ENCODE results near the gene KPNB1.

KPNB1 gene

DNA sequence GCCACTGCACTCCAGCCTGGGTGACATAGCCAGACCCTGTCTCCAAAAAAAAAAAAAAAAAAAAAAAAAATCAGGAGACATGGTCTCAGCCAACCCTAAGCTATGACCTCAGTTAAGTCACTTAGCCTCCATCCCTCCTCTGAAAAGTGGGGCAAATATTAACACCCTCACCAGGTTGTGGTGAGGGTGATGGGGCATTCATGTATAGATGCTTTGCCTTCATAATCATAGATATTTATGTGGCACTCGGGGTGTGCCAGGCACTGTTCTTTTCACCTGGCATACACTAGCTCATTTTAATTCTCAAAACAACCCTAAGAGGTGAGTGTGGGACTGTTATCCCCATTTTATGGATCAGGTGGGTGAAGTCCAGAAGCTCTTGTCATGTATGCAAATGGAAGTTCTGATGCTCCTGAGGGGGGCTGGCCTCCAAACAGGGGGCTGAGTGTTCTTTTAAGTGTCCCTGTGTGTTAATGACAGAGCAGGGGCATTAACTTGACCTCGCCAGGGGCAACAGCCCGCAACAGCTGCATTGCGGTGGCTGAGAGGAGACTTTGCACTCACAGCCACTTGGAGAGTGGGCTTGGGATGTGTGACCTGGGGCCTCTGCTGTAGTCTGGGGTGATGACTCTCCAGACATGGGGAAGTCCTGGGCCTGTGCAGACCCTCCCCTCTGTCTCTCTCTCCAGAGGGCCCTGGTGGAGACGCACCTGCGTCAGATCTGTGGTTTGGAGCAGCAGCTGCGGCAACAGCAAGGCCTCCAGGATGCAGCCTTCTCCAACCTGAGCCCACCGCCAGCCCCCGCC lies 48.4 kb downstream of the KPNB1 start:
- no peak for DNase-seq (ENCODE audit: low read depth in 1 of 2, low spot score in 1 of 2)
- in situ Hi-C loops (cut with HindIII; ENCODE audit: low pct_unique_long_range_greater_than_20kb, low sequenced_read_pairs), result no loop called here
- TF ChIP-seq JUND (IDR thresholded peaks at IDR 0.05; ENCODE audit: low read depth), result no peak

DNA sequence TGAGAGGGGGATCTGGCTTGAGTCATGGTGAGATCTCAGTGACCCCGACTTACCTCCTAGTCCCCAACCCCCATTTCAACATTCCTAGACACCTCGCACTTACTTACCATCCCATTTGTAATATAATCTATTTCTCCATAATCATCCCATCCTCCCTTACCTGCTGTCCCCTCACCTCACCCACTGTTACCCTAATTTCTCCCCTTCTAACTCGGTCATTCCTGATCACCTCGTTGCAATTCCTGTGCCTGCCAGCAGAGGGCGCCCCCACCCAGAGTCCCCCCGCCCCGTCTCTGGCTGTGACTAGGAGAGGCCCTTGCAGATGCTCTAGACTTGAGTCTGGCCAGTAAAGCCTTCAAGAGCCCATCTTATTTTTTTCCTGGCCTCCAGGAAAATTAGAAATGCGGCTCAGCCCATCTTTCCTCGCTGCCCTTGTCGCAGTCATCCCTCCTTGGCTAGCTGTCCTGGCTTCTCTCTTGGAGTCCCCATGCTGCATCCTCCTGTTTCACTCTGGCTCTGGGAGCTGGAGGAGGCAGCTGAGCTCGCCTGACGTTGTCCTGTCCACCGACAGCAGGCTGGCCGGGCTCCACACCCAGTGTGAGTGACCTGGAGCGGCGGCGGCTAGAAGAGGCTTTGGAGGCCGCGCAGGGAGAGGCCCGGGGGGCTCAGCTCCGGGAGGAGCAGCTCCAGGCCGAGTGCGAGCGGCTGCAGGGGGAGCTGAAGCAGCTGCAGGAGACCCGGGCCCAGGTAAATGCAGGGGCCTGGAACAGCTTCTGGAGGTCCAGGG lies 49.2 kb downstream of the KPNB1 start:
- in situ Hi-C loops (cut with HindIII; ENCODE audit: low pct_unique_long_range_greater_than_20kb, low sequenced_read_pairs), result no loop called here
- DNase-seq (ENCODE audit: low read depth in 1 of 2, low spot score in 1 of 2), result peak; percentile 67 to 98
- TF ChIP-seq JUND (IDR thresholded peaks at IDR 0.05; ENCODE audit: low read depth), result no peak

DNA sequence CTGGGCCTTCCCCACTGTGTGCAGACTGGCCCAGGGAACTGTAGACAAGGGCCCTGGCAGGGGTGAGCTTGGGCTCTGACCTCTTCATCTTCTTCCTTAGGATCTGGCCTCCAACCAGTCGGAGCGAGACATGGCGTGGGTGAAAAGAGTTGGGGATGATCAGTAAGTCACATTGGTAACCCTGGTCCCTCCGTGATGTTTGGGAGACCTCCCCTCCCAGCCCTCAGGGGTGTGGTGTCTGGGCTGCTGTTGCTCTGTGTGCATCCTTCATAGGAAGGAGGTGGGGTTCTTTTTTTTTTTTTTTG lies 49.8 kb downstream of the KPNB1 start:
- TF ChIP-seq JUND (IDR thresholded peaks at IDR 0.05; ENCODE audit: low read depth), result no peak
- in situ Hi-C loops (cut with HindIII; ENCODE audit: low pct_unique_long_range_greater_than_20kb, low sequenced_read_pairs), result no loop called here
- DNase-seq (ENCODE audit: low read depth in 1 of 2, low spot score in 1 of 2), result no peak

DNA sequence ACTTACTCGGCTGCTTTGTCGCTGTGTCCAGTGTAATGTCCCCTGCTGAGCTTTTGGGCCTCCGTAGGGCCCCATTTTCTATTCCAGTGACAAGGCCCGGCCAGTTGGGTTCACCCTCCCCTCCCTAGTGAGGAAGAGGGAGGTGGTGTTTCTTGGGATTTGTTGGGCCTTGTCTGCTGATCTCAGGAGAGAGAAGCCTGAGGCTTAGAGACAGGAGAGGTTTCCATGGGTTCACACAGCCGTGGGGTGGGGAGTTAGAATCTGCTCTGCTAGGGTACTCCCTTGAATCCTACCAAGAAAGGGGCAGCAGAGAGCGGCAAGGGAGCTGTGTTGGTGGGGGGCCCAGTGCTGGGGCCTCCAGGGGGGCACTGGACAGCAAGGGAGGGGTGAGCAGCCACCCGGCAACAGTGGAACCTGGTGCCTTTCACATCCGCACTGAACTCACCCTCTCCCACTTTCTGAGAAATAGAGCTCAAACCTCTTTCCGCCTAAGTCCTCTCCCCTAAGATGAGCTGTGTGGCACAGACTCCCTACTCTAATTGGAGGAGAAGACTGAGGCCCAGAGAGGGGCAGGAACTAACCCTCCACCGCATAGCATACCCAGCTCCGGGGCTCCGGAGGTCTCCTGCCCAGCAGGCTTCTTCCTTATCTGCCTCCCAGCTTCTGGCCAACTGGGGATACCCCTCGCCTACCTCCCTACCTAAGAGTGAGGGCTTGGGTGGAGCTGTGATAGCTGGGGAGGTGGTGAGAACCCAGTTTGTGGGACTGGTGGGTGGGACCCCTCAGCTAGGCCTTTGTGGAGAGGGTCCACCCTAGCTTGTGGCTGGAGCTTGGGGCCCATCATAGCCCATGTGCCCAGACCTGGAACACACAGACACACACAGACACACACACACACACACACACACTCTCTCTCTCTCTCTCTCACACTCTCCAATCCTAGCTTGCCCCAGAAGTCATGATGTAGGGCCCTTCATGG lies 51.0 kb downstream of the KPNB1 start:
- in situ Hi-C loops (cut with HindIII; ENCODE audit: low pct_unique_long_range_greater_than_20kb, low sequenced_read_pairs), result no loop called here
- DNase-seq (ENCODE audit: low read depth in 1 of 2, low spot score in 1 of 2), result no peak
- TF ChIP-seq JUND (IDR thresholded peaks at IDR 0.05; ENCODE audit: low read depth), result no peak

- in situ Hi-C loops (cut with HindIII; ENCODE audit: low pct_unique_long_range_greater_than_20kb, low sequenced_read_pairs), result no loop called here
- TF ChIP-seq JUND (IDR thresholded peaks at IDR 0.05; ENCODE audit: low read depth), result no peak
- no peak for DNase-seq (ENCODE audit: low read depth in 1 of 2, low spot score in 1 of 2)
Measured at GRCh38 chr17:47701608-47702007, 51.9 kb downstream of the KPNB1 start.

DNA sequence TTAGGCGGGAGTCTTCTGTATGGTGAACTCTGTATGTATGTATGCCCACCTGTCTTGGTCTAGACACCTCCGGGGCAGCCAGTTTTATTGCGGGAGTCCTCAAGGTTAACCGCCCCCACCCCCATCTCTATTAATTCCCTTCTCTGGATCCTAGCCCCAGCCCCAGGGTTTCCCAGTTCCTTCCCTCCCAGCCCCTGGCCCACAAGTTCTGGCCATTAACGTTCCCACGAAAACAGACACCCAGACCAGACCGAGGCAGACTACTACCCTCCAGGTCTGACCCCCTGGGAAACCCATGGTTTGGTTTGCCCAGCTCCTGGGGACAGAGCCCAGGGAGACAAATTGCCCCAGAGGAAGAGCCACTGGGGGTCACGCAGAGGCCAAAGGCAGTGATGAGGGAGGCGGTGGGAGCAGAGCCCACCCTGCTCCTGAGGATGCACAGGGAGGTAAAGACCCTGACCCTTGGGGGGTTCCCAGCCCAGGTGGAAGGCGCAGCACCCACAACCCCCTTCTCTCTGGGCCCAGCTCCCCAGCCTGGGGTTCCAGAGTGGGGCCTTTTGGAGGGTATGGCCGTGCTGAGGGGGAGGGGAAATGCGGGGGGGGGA lies 52.8 kb downstream of the KPNB1 start:
- no peak for DNase-seq (ENCODE audit: low read depth in 1 of 2, low spot score in 1 of 2)
- no peak for TF ChIP-seq JUND (IDR thresholded peaks at IDR 0.05; ENCODE audit: low read depth)
- in situ Hi-C loops (cut with HindIII; ENCODE audit: low pct_unique_long_range_greater_than_20kb, low sequenced_read_pairs), result no loop called here

- in situ Hi-C loops (cut with HindIII; ENCODE audit: low pct_unique_long_range_greater_than_20kb, low sequenced_read_pairs), result no loop called here
- no peak for DNase-seq (ENCODE audit: low read depth in 1 of 2, low spot score in 1 of 2)
- no peak for TF ChIP-seq JUND (IDR thresholded peaks at IDR 0.05; ENCODE audit: low read depth)
Measured at GRCh38 chr17:47703191-47703591, 53.5 kb downstream of the KPNB1 start.

- in situ Hi-C loops (cut with HindIII; ENCODE audit: low pct_unique_long_range_greater_than_20kb, low sequenced_read_pairs), result no loop called here
- no peak for TF ChIP-seq JUND (IDR thresholded peaks at IDR 0.05; ENCODE audit: low read depth)
- no peak for DNase-seq (ENCODE audit: low read depth in 1 of 2, low spot score in 1 of 2)
Measured at GRCh38 chr17:47703671-47704070, 54.0 kb downstream of the KPNB1 start.

- no peak for DNase-seq (ENCODE audit: low read depth in 1 of 2, low spot score in 1 of 2)
- in situ Hi-C loops (cut with HindIII; ENCODE audit: low pct_unique_long_range_greater_than_20kb, low sequenced_read_pairs), result no loop called here
- TF ChIP-seq JUND (IDR thresholded peaks at IDR 0.05; ENCODE audit: low read depth), result no peak
Measured at GRCh38 chr17:47704116-47704515, 54.4 kb downstream of the KPNB1 start.

DNA sequence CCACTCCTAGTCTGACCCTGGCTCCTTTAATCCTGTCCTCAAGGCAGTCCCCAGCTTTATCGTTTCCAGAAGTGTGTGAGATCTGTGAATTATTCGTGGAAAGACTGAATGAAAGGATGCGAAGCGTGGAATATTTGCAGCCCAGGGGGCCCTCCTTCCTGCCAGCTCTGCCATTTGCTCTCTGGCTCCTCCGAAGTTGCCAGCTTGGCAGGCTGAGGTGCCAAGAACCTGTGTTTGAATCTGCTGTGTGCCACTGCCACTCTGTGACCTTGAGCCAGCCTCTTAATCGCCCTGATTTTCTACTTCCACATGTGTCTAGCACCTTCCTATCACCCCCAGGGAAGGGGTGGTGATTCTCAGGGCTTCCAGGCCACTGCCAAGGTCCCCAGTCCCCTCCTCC lies 55.0 kb downstream of the KPNB1 start:
- TF ChIP-seq JUND (IDR thresholded peaks at IDR 0.05; ENCODE audit: low read depth), result no peak
- in situ Hi-C loops (cut with HindIII; ENCODE audit: low pct_unique_long_range_greater_than_20kb, low sequenced_read_pairs), result no loop called here
- no peak for DNase-seq (ENCODE audit: low read depth in 1 of 2, low spot score in 1 of 2)

- TF ChIP-seq JUND (IDR thresholded peaks at IDR 0.05; ENCODE audit: low read depth), result no peak
- in situ Hi-C loops (cut with HindIII; ENCODE audit: low pct_unique_long_range_greater_than_20kb, low sequenced_read_pairs), result no loop called here
- DNase-seq (ENCODE audit: low read depth in 1 of 2, low spot score in 1 of 2), result no peak
Measured at GRCh38 chr17:47705536-47706530, 56.1 kb downstream of the KPNB1 start.

Measured in T47D (cell line).